ENCODE measurements around the gene DAB2.

Gene DAB2

GRCh38 chr5:39424736-39425637 lies at the start of gene DAB2:
Gene DAB2 (minus strand): TSS chr5:39424980. CDS start chr5:39394320, 30,660 bp downstream.
- DNase-seq (ENCODE audit: low spot score) (peak; percentile 97), FAIRE-seq (peak; percentile 92)

GRCh38 chr5:39473156-39473775 lies 48.5 kb upstream of the DAB2 start:
- FAIRE-seq, result no peak

GRCh38 chr5:39471836-39472508 lies 47.2 kb upstream of the DAB2 start:
- FAIRE-seq (no peak), DNase-seq (ENCODE audit: low spot score) (no peak)

More at GRCh38 chr5:39473156-39473775, 48.5 kb upstream of the DAB2 start:
- DNase-seq (ENCODE audit: low spot score), result no peak

- DNase-seq (ENCODE audit: low spot score) (no peak), FAIRE-seq (no peak)
Measured at GRCh38 chr5:39470811-39471210, 46.0 kb upstream of the DAB2 start.

GRCh38 chr5:39469777-39470415 lies 45.1 kb upstream of the DAB2 start:
- peak; percentile 35 for FAIRE-seq
- no peak for DNase-seq (ENCODE audit: low spot score)

- DNase-seq (ENCODE audit: low spot score) (no peak), FAIRE-seq (no peak)
Measured at GRCh38 chr5:39469176-39469575, 44.4 kb upstream of the DAB2 start.

GRCh38 chr5:39466846-39467245 lies 42.1 kb upstream of the DAB2 start:
- DNase-seq (ENCODE audit: low spot score) (no peak), FAIRE-seq (no peak)

GRCh38 chr5:39465843-39466242 lies 41.1 kb upstream of the DAB2 start:
- DNase-seq (ENCODE audit: low spot score), result no peak
- no peak for FAIRE-seq

- no peak for FAIRE-seq
- DNase-seq (ENCODE audit: low spot score), result no peak
Measured at GRCh38 chr5:39465097-39465496, 40.3 kb upstream of the DAB2 start.

- FAIRE-seq (no peak), DNase-seq (ENCODE audit: low spot score) (no peak)
Measured at GRCh38 chr5:39464088-39464487, 39.3 kb upstream of the DAB2 start.

- DNase-seq (ENCODE audit: low spot score) (no peak), FAIRE-seq (no peak)
Measured at GRCh38 chr5:39462211-39462610, 37.4 kb upstream of the DAB2 start.

- FAIRE-seq, result no peak
Measured at GRCh38 chr5:39461007-39461682, 36.4 kb upstream of the DAB2 start.

GRCh38 chr5:39459907-39460306 lies 35.1 kb upstream of the DAB2 start:
- FAIRE-seq, result no peak
- DNase-seq (ENCODE audit: low spot score), result no peak

More at GRCh38 chr5:39461007-39461682, 36.4 kb upstream of the DAB2 start:
- DNase-seq (ENCODE audit: low spot score), result no peak

- no peak for FAIRE-seq
- no peak for DNase-seq (ENCODE audit: low spot score)
Measured at GRCh38 chr5:39459071-39459470, 34.3 kb upstream of the DAB2 start.

GRCh38 chr5:39455645-39456044 lies 30.9 kb upstream of the DAB2 start:
- DNase-seq (ENCODE audit: low spot score) (no peak), FAIRE-seq (no peak)

- FAIRE-seq, result peak; percentile 47
Measured at GRCh38 chr5:39453606-39454005, 28.8 kb upstream of the DAB2 start.

GRCh38 chr5:39452846-39453245 lies 28.1 kb upstream of the DAB2 start:
- DNase-seq (ENCODE audit: low spot score), result peak; percentile 52
- peak; percentile 94 for FAIRE-seq

More at GRCh38 chr5:39453606-39454005, 28.8 kb upstream of the DAB2 start:
- DNase-seq (ENCODE audit: low spot score), result no peak

- DNase-seq (ENCODE audit: low spot score), result no peak
- FAIRE-seq, result peak; percentile 68
Measured at GRCh38 chr5:39451276-39451941, 26.6 kb upstream of the DAB2 start.

- peak; percentile 20 for FAIRE-seq
Measured at GRCh38 chr5:39450487-39450886, 25.7 kb upstream of the DAB2 start.

GRCh38 chr5:39449591-39449990 lies 24.8 kb upstream of the DAB2 start:
- FAIRE-seq, result no peak

More at GRCh38 chr5:39450487-39450886, 25.7 kb upstream of the DAB2 start:
- DNase-seq (ENCODE audit: low spot score), result no peak

More at GRCh38 chr5:39449591-39449990, 24.8 kb upstream of the DAB2 start:
- DNase-seq (ENCODE audit: low spot score), result no peak

All from RCC 7860 (cell line).